ENCODE measurements around the gene PAWR.

PAWR gene

DNA sequence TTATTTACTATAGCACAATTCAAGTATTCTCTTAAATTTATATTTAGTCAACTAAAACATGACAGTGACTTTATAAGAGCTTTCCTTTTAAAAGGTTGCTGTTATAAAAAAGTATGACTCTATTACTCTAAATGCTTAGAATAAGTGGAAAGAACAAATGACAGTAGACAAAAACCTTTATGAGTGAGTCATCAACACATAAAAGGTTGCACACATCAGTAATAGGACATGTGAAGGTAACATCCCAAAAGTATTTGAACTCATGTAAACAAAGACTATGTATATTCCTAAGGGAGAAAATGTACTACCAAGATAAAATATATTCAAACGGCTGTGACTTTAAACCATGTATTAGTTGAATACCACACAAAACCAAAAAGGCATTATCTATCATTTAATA is 98.8 kb downstream of the PAWR start:
- Mint-ChIP-seq H3K27ac (no peak overlapping the region), H3K4me3 (no peak overlapping the region), H3K4me1 (peaks cover 6% of the 10 kb centered on the region), H3K27me3 (ENCODE audit: low read depth) (no peaks in the 10 kb centered on the region), H3K36me3 (ENCODE audit: low read depth) (peaks cover 16% of the 10 kb centered on the region), H3K9me3 (no peaks in the 10 kb centered on the region)
- TF ChIP-seq, protein P1, sequence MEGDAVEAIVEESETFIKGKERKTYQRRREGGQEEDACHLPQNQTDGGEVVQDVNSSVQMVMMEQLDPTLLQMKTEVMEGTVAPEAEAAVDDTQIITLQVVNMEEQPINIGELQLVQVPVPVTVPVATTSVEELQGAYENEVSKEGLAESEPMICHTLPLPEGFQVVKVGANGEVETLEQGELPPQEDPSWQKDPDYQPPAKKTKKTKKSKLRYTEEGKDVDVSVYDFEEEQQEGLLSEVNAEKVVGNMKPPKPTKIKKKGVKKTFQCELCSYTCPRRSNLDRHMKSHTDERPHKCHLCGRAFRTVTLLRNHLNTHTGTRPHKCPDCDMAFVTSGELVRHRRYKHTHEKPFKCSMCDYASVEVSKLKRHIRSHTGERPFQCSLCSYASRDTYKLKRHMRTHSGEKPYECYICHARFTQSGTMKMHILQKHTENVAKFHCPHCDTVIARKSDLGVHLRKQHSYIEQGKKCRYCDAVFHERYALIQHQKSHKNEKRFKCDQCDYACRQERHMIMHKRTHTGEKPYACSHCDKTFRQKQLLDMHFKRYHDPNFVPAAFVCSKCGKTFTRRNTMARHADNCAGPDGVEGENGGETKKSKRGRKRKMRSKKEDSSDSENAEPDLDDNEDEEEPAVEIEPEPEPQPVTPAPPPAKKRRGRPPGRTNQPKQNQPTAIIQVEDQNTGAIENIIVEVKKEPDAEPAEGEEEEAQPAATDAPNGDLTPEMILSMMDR (IDR thresholded peaks at IDR 0.05; ENCODE audit: unreplicated experiment in 3 of 3): no peak

DNA sequence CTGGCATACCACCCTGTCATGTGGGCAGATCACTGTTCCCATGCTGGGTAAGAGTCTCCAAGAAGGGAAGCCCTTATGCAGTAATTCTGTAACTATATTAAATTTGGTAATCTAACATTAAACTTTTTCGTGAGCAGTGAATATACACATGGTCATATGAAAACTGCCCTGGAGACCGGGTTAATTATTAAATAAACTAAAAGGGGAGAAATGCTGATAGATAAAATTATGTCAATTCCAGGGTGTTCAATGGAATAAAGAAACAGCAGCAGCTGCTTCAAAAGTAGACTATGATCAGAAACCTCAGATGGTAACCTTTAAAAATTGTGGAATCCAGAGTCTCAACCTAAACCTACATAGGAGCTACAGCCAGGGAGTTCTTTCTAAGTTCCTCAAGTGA is 100.0 kb downstream of the PAWR start:
- no peak overlapping the region for H3K27ac Mint-ChIP-seq
- TF ChIP-seq, protein P1 (IDR thresholded peaks at IDR 0.05; ENCODE audit: unreplicated experiment in 3 of 3): no peak
- no peak overlapping the region for H3K4me3 Mint-ChIP-seq
- peaks cover 6% of the 10 kb centered on the region for H3K4me1 Mint-ChIP-seq
- H3K36me3 Mint-ChIP-seq (ENCODE audit: low read depth): peaks cover 16% of the 10 kb centered on the region
- no peaks in the 10 kb centered on the region for H3K27me3 Mint-ChIP-seq (ENCODE audit: low read depth)
- H3K9me3 Mint-ChIP-seq: no peaks in the 10 kb centered on the region

DNA sequence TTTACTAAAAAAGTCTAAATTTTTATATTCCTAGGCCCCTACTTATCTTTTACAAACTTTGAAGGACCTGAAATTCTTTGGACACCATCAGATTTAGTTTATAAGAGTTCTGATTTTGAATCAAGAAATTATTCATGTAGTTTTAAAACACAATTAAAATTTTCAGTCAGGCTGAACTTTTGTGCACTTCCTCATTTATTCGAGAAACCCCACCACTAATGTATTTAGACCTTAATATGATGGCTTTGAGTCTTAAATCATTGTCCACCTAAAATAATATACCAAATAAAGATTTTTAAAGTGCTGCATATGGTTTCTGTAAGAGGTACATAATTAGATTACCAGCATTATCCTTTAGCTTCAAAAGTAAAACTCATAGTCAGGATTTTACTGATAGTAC is 103.4 kb downstream of the PAWR start:
- no peak overlapping the region for H3K4me3 Mint-ChIP-seq
- H3K36me3 Mint-ChIP-seq (ENCODE audit: low read depth): peaks cover 10% of the 10 kb centered on the region
- H3K27ac Mint-ChIP-seq: peak overlapping the region in 1 of 3 experiments; percentile 47
- no peaks in the 10 kb centered on the region for H3K9me3 Mint-ChIP-seq
- peaks cover 6% of the 10 kb centered on the region for H3K4me1 Mint-ChIP-seq
- TF ChIP-seq, protein P1 (IDR thresholded peaks at IDR 0.05; ENCODE audit: unreplicated experiment in 3 of 3): no peak
- H3K27me3 Mint-ChIP-seq (ENCODE audit: low read depth): no peaks in the 10 kb centered on the region

DNA sequence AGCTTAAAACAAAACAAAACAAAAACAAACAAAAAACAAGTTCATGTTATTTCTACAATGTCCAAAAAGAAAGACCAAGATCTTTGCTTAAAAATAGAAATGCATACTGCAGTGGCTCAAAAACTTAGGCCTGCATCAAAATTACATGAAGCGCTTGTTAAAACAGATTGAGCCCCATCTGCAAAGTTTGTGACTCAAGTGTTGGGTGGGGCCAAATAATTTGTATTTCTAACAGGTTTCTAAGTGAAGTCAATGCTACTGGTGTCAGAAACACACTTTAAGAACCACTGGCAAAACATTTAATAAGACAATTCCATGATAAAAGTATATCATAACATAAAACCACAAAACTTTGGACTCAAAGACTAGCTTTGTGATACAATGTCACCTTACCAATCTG is 105.6 kb downstream of the PAWR start:
- Mint-ChIP-seq H3K4me1 (peaks cover 6% of the 10 kb centered on the region), H3K9me3 (no peaks in the 10 kb centered on the region), H3K27me3 (ENCODE audit: low read depth) (no peaks in the 10 kb centered on the region), H3K27ac (no peak overlapping the region), H3K36me3 (ENCODE audit: low read depth) (peaks cover 5% of the 10 kb centered on the region), H3K4me3 (no peak overlapping the region)
- TF ChIP-seq, protein P1 (IDR thresholded peaks at IDR 0.05; ENCODE audit: unreplicated experiment in 3 of 3): no peak

DNA sequence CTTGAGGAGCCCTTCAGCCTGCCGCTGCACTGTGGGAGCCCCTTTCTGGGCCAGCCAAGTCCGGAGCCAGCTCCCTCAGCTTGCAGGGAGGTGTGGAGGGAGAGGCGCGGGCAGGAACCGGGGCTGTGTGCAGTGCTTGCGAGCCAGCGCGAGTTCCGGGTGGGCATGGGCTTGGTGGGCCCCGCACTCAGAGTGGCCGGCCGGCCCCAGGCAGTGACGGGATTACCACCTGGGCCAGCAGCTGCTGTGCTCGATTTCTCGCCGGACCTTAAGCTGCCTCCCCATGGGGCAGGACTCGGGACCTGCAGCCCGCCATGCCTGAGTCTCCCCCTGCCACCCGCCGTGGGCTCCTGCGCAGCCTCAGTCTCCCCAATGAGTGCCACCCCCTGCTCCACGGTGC is 116.9 kb downstream of the PAWR start:
- peaks cover 4% of the 10 kb centered on the region for H3K27me3 Mint-ChIP-seq (ENCODE audit: low read depth)
- no peak overlapping the region for H3K4me3 Mint-ChIP-seq
- H3K27ac Mint-ChIP-seq: no peak overlapping the region
- H3K9me3 Mint-ChIP-seq: peaks cover 52% of the 10 kb centered on the region
- no peaks in the 10 kb centered on the region for H3K4me1 Mint-ChIP-seq
- peaks cover 86% of the 10 kb centered on the region for H3K36me3 Mint-ChIP-seq (ENCODE audit: low read depth)
- TF ChIP-seq, protein P1 (IDR thresholded peaks at IDR 0.05; ENCODE audit: unreplicated experiment in 3 of 3): no peak

DNA sequence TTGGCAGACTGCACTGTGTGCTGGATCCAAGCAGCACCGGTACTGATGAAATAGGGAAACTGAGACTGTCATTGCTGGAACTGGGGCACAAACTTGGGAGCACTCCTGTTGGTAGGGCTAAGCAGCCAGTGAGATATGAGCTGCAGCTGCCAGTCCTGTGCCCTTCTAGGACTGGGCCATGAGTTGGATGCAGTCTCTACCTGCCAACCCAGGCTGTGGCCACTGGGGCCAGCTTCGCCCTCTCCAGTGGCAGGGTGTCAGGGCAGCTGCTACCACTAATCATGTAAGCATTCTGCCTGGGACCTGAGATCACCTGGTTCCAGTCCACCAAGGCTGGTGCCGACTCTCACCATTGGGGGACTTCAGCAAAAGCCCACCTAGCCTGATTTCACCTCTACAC is 121.1 kb downstream of the PAWR start:
- TF ChIP-seq, protein P1 (IDR thresholded peaks at IDR 0.05; ENCODE audit: unreplicated experiment in 3 of 3): no peak
- no peak overlapping the region for H3K27ac Mint-ChIP-seq
- H3K4me3 Mint-ChIP-seq: no peak overlapping the region
- peaks cover 79% of the 10 kb centered on the region for H3K36me3 Mint-ChIP-seq (ENCODE audit: low read depth)
- peaks cover 1% of the 10 kb centered on the region for H3K27me3 Mint-ChIP-seq (ENCODE audit: low read depth)
- H3K4me1 Mint-ChIP-seq: peaks cover 4% of the 10 kb centered on the region
- peaks cover 28% of the 10 kb centered on the region for H3K9me3 Mint-ChIP-seq

All from nephron (organoid).